GM18951 (cell line): ENCODE data around the gene TCAP.
"Not testable (repeated sequence)": the region's sequence is repeated elsewhere in the genome, so short reads cannot be mapped to it uniquely, and the experiment has no call there.

ENCODE experiments used
- POLR2A ChIP-seq: IDR thresholded peaks from 4 replicates; pipeline ENCODE4 v1.6.1; 2011; ENCODE audit warnings: mild to moderate bottlenecking; ENCODE audit not compliant: insufficient read length, insufficient read depth; ENCODE audit errors: extremely low read depth
- in situ Hi-C: fragments of 300-500 bp; cut with MboI; formaldehyde crosslinking; loops from one replicate; pipeline ENCODE4 v1.12.0; 2022; ENCODE audit warnings: low sequenced_read_pairs, mixed read lengths, inconsistent platforms; ENCODE audit not compliant: unreplicated experiment

Gene TCAP

DNA sequence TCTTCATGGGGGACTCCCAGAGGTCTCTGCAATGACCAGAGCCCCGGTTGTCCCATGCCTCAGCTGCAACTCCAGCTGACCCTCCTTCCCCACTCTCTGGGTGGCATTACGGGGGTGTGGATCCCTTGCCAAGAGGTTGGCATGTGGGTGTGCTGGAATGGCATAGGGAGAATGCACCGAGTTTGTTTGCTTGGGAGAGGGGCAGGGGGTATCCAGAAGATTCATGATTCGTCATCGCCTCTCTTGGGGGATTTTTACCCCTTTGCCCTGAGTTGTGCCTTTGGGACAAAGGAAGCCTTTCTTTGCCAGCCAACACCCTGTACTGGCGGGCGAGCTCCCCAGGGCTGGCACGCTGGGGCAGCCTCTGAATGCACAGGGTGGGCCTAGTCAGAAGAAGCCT, 41.2 kb downstream of the TCAP start:
- no peak for TF ChIP-seq POLR2A

DNA sequence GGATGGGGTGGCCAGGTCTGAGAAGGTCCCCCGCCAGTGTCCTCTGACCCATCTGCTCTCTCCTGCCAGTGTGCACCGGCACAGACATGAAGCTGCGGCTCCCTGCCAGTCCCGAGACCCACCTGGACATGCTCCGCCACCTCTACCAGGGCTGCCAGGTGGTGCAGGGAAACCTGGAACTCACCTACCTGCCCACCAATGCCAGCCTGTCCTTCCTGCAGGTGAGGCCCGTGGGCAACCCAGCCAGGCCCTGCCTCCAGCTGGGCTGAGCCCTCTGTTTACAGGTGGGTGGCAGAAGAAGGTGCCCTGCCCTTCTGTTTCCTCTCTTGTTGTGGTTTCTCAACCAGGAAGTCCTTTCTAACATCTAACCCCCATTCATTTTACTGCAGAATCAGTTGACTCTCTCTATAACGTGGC, 41.8 kb downstream of the TCAP start:
- TF ChIP-seq POLR2A = no peak
- in situ Hi-C loops = no loop called here

More for the DNA sequence above, 41.2 kb downstream of the TCAP start:
- in situ Hi-C loops = no loop called here

DNA sequence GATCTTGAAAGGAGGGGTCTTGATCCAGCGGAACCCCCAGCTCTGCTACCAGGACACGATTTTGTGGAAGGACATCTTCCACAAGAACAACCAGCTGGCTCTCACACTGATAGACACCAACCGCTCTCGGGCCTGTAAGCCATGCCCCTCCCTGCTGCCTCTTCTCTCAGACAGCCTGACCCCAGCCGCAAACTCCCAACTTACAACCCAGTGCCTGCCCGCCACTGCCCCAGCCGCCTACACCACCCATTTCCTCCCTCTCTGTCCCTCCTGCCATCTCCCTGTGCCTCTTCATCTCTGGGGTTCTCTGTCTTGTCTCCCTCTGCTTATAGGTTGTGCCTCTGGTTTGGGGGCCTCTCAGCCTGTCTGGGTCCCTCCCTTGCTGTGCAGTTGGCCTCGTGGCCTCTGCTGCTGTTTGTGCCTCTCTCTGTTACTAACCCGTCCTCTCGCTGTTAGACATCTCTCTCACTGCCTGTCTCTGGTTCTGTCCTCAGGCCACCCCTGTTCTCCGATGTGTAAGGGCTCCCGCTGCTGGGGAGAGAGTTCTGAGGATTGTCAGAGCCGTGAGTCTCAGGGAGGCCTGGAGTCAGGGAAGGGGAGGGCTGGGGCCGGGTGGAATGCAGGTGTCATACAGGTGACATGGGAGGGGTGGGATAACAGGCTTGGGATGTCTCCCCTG, 44.3 kb downstream of the TCAP start:
- in situ Hi-C loops = no loop called here
- TF ChIP-seq POLR2A = no peak

DNA sequence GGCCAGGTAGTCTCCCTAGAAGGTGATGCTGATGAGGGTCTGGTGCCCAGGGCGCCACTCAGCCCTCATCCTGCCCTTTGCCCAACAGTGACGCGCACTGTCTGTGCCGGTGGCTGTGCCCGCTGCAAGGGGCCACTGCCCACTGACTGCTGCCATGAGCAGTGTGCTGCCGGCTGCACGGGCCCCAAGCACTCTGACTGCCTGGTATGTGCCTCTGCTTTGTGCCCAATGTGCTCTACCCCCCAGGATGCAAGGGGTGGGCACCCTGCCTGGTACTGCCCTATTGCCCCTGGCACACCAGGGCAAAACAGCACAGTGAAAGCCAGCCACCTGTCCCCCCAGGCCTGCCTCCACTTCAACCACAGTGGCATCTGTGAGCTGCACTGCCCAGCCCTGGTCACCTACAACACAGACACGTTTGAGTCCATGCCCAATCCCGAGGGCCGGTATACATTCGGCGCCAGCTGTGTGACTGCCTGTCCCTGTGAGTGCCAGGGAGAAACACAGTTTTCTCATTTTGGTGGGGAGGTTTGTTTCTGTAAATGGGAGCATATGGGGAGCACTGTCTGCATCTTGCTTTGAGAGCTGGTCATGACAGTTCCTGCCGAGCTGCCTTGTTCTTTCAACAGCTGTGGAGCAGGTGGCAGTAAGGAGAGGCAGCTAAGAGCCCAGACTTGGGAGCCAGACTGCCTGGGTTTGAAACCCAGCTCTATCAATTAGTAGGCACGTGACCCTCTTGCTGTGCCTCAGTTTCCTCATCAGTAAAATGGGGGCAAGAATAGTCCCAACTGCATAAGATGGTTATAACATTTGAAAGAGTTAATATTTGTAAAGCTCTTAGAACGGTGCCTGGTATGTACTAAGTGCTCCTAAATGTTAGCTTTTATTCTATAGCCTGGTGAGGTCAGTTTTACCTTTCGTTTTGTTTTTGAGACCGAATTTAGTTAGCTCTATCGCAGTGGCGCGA, 45.1 kb downstream of the TCAP start:
- no peak for TF ChIP-seq POLR2A
- in situ Hi-C loops = no loop called here

DNA sequence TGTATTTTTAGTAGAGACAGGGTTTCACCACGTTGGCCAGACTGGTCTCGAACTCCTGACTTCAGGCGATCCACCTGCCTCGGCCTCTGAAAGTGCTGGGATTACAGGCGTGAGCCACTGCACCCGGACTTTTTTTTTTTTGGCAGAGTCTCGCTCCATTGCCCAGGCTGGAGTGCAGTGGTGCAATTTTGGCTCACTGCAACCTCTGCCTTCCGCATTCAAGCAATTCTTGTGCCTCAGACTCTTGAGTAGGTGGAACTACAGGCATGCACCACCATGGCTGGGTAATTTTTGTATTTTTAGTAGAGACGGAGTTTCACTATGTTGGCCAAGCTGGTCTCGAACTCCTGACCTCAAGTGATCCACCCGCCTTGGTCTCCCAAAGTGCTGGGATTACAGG, 45.9 kb downstream of the TCAP start:
- in situ Hi-C loops = not testable (repeated sequence)

DNA sequence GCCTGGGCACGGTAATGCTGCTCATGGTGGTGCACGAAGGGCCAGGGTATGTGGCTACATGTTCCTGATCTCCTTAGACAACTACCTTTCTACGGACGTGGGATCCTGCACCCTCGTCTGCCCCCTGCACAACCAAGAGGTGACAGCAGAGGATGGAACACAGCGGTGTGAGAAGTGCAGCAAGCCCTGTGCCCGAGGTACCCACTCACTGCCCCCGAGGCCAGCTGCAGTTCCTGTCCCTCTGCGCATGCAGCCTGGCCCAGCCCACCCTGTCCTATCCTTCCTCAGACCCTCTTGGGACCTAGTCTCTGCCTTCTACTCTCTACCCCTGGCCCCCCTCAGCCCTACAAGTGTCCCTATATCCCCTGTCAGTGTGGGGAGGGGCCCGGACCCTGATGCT, 46.7 kb downstream of the TCAP start:
- in situ Hi-C loops = no loop called here
- no peak for TF ChIP-seq POLR2A

DNA sequence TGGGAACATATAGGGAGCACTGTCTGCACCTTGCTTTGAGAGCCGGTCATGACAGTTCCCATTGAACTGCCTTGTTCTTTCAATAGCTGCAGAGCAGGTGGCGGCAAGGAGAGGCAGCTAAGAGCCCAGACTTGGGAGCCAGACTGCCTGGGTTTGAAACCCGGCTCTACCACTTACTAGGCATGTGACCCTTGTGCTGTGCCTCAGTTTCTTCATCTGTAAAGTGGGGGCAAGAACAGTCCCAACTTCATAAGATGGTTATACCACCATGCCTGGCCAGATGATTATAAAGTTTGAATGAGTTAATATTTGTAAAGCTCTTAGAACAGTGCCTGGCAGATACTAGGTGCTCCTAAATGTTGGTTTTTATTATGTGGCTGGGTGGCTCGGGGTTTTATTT, 49.1 kb downstream of the TCAP start:
- TF ChIP-seq POLR2A = no peak
- in situ Hi-C loops = no loop called here

DNA sequence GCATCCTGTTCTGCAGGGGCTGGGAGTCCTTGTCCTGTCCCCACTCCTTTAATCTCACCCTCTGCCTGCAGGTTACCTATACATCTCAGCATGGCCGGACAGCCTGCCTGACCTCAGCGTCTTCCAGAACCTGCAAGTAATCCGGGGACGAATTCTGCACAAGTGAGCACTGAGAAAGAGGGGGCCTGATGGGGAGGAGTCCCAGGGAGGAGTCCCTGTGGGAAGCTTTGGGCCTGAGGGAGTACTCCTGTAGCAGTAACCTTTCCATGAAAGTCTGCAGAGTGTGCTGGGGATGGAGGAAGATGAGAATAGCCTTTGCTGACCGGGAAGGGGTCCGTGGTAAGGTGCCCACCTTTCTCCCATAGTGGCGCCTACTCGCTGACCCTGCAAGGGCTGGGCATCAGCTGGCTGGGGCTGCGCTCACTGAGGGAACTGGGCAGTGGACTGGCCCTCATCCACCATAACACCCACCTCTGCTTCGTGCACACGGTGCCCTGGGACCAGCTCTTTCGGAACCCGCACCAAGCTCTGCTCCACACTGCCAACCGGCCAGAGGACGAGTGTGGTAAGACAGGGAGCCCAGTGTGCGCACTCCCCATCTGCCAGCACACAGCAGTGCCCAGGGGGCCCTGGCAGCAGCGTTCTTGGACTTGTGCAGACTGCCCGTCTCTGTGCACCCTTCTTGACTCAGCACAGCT, 50.4 kb downstream of the TCAP start:
- no peak for TF ChIP-seq POLR2A

More for the DNA sequence above, 50.4 kb downstream of the TCAP start:
- in situ Hi-C loops = no loop called here
